ENCODE data around the gene SPACA9.

DNA sequence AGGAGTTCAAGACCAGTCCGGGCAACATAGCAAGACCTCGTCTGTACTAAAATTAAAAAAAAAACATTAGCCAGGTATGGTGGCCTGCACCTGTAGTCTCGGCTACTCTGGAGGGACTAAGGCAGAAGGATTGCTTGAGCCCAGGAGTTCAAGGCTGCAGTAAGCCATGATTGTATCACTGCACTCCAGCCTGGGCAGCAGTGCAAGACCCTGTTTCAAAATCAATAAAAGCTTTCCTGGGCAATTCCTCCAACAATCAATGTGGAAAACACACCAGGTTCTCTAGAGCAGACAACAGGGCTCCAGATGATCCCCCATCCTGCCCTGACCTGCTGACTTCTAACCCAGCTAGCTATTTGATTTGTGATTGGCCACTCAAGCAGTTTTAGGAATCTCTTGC, 1.8 kb upstream of the SPACA9 start:
- TF ChIP-seq, protein P1, sequence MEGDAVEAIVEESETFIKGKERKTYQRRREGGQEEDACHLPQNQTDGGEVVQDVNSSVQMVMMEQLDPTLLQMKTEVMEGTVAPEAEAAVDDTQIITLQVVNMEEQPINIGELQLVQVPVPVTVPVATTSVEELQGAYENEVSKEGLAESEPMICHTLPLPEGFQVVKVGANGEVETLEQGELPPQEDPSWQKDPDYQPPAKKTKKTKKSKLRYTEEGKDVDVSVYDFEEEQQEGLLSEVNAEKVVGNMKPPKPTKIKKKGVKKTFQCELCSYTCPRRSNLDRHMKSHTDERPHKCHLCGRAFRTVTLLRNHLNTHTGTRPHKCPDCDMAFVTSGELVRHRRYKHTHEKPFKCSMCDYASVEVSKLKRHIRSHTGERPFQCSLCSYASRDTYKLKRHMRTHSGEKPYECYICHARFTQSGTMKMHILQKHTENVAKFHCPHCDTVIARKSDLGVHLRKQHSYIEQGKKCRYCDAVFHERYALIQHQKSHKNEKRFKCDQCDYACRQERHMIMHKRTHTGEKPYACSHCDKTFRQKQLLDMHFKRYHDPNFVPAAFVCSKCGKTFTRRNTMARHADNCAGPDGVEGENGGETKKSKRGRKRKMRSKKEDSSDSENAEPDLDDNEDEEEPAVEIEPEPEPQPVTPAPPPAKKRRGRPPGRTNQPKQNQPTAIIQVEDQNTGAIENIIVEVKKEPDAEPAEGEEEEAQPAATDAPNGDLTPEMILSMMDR (conservative IDR thresholded peaks at IDR 0.05; ENCODE audit: low read depth, low read length): no peak
- TF ChIP-seq EZH2 (IDR thresholded peaks at IDR 0.05; ENCODE audit: borderline replicate concordance, low read depth, low read length, poor library complexity, severe bottlenecking): no peak

All from A673 (cell line).